ENCODE data around the gene TCF4.
"Not testable (repeated sequence)": the region's sequence is repeated elsewhere in the genome, so short reads cannot be mapped to it uniquely, and the experiment has no call there.

Gene TCF4

GRCh38 chr18:55477499-55477859, 110.5 kb downstream of the TCF4 start:
- no peak for DNase-seq (ENCODE audit: low read depth, low spot score)

- DNase-seq (ENCODE audit: low read depth, low spot score): no peak
Observed at GRCh38 chr18:55475916-55476315, 112.1 kb downstream of the TCF4 start.

GRCh38 chr18:55475467-55475866, 112.5 kb downstream of the TCF4 start:
- DNase-seq (ENCODE audit: low read depth, low spot score): no peak

- no peak for DNase-seq (ENCODE audit: low read depth, low spot score)
Observed at GRCh38 chr18:55473560-55473959, 114.4 kb downstream of the TCF4 start.

GRCh38 chr18:55473058-55473457, 114.9 kb downstream of the TCF4 start:
- DNase-seq (ENCODE audit: low read depth, low spot score): no peak

GRCh38 chr18:55470826-55471225, 117.2 kb downstream of the TCF4 start:
- DNase-seq (ENCODE audit: low read depth, low spot score): no peak

GRCh38 chr18:55469134-55469533, 118.9 kb downstream of the TCF4 start:
- DNase-seq (ENCODE audit: low read depth, low spot score): not testable (repeated sequence)

GRCh38 chr18:55466789-55467188, 121.2 kb downstream of the TCF4 start:
- DNase-seq (ENCODE audit: low read depth, low spot score): no peak

GRCh38 chr18:55465313-55465712, 122.7 kb downstream of the TCF4 start:
- no peak for DNase-seq (ENCODE audit: low read depth, low spot score)

GRCh38 chr18:55464581-55464980, 123.4 kb downstream of the TCF4 start:
- DNase-seq (ENCODE audit: low read depth, low spot score): no peak

GRCh38 chr18:55462652-55463051, 125.3 kb downstream of the TCF4 start:
- DNase-seq (ENCODE audit: low read depth, low spot score): no peak

- DNase-seq (ENCODE audit: low read depth, low spot score): no peak
Observed at GRCh38 chr18:55461848-55462247, 126.1 kb downstream of the TCF4 start.

- DNase-seq (ENCODE audit: low read depth, low spot score): no peak
Observed at GRCh38 chr18:55458456-55459203, 129.4 kb downstream of the TCF4 start.

- DNase-seq (ENCODE audit: low read depth, low spot score): no peak
Observed at GRCh38 chr18:55457028-55457427, 131.0 kb downstream of the TCF4 start.

- DNase-seq (ENCODE audit: low read depth, low spot score): no peak
Observed at GRCh38 chr18:55455938-55456337, 132.1 kb downstream of the TCF4 start.

- DNase-seq (ENCODE audit: low read depth, low spot score): no peak
Observed at GRCh38 chr18:55453186-55453585, 134.8 kb downstream of the TCF4 start.

- DNase-seq (ENCODE audit: low read depth, low spot score): no peak
Observed at GRCh38 chr18:55452123-55452611, 135.8 kb downstream of the TCF4 start.

GRCh38 chr18:55449412-55450140, 138.4 kb downstream of the TCF4 start:
- no peak for DNase-seq (ENCODE audit: low read depth, low spot score)

- DNase-seq (ENCODE audit: low read depth, low spot score): no peak
Observed at GRCh38 chr18:55448420-55448819, 139.6 kb downstream of the TCF4 start.

- DNase-seq (ENCODE audit: low read depth, low spot score): no peak
Observed at GRCh38 chr18:55447672-55448018, 140.3 kb downstream of the TCF4 start.

- no peak for DNase-seq (ENCODE audit: low read depth, low spot score)
Observed at GRCh38 chr18:55446996-55447671, 140.9 kb downstream of the TCF4 start.

- DNase-seq (ENCODE audit: low read depth, low spot score): no peak
Observed at GRCh38 chr18:55444536-55444935, 143.5 kb downstream of the TCF4 start.

GRCh38 chr18:55443776-55444175, 144.2 kb downstream of the TCF4 start:
- no peak for DNase-seq (ENCODE audit: low read depth, low spot score)

All from brain pericyte (primary cell).